Prostate gland (tissue), 2 donors: ENCODE data around the gene KRT80.

Source experiments
- POLR2A ChIP-seq: fragments of 450-650 bp; IDR thresholded peaks from one replicate; pipeline ENCODE4 v1.6.1; 2016; ENCODE audit warnings: antibody characterized with exemption, mild to moderate bottlenecking
- TF ChIP-seq, protein P1 (sequence below), 4 experiments: fragments of 200-600 bp in 2 of 4; fragments of 450-650 bp in 2 of 4; sonication (generic) in 2 of 4; IDR thresholded peaks; 1 replicate in 3 of 4; 2 replicates in 1 of 4; pipeline ENCODE4 v1.5.1; 2016 to 2019; ENCODE audit warnings: antibody characterized with exemption in 4 of 4, mild to moderate bottlenecking in 2 of 4, moderate library complexity in 2 of 4

- TF ChIP-seq, protein P1, sequence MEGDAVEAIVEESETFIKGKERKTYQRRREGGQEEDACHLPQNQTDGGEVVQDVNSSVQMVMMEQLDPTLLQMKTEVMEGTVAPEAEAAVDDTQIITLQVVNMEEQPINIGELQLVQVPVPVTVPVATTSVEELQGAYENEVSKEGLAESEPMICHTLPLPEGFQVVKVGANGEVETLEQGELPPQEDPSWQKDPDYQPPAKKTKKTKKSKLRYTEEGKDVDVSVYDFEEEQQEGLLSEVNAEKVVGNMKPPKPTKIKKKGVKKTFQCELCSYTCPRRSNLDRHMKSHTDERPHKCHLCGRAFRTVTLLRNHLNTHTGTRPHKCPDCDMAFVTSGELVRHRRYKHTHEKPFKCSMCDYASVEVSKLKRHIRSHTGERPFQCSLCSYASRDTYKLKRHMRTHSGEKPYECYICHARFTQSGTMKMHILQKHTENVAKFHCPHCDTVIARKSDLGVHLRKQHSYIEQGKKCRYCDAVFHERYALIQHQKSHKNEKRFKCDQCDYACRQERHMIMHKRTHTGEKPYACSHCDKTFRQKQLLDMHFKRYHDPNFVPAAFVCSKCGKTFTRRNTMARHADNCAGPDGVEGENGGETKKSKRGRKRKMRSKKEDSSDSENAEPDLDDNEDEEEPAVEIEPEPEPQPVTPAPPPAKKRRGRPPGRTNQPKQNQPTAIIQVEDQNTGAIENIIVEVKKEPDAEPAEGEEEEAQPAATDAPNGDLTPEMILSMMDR (IDR thresholded peaks at IDR 0.05), result no peak
- no peak for TF ChIP-seq POLR2A
These were observed 31.6 kb downstream of the KRT80 start for GRCh38 chr12:52160200-52160599.
